OCI-LY1 (cell line): Measurements from ENCODE around the gene PRR5L.

ENCODE experiments used
- H2AFZ ChIP-seq: fragments of 200-600 bp; sonication (generic), shearing (Covaris generic); 2 replicates; pipeline ENCODE4 v1.6.0; 2014; ENCODE audit warnings: antibody characterized with exemption, mild to moderate bottlenecking, low read length
- H3F3A ChIP-seq: fragments of 200-600 bp; sonication (generic), shearing (Covaris generic); 2 replicates; pipeline ENCODE4 v1.6.0; 2014; ENCODE audit warnings: mild to moderate bottlenecking, antibody characterized with exemption, low read length, moderate library complexity; ENCODE audit not compliant: insufficient read depth
- H3K27ac ChIP-seq: fragments of 200-600 bp; sonication (generic); 2 replicates; pipeline ENCODE4 v1.5.1; 2014; ENCODE audit warnings: low read length, mixed run types, mild to moderate bottlenecking, low read depth; ENCODE audit not compliant: poor library complexity, severe bottlenecking
- H3K27me3 ChIP-seq: fragments of 200-600 bp; sonication (generic); 2 replicates; pipeline ENCODE4 v1.6.0; 2014; ENCODE audit warnings: antibody characterized with exemption, mild to moderate bottlenecking, low read length, moderate library complexity; ENCODE audit not compliant: insufficient read depth
- H3K36me3 ChIP-seq: fragments of 200-600 bp; sonication (generic); 2 replicates; pipeline ENCODE4 v1.6.1; 2014; ENCODE audit warnings: mild to moderate bottlenecking, antibody characterized with exemption, low read length, moderate library complexity, mixed read lengths; ENCODE audit not compliant: insufficient read depth
- H3K4me1 ChIP-seq: fragments of 200-600 bp; sonication (generic); 2 replicates; pipeline ENCODE4 v1.5.1; 2014; ENCODE audit warnings: mild to moderate bottlenecking, low read length, moderate library complexity; ENCODE audit not compliant: insufficient read depth, severe bottlenecking
- H3K4me2 ChIP-seq: fragments of 200-600 bp; sonication (generic), shearing (Covaris generic); 2 replicates; pipeline ENCODE4 v1.6.1; 2014; ENCODE audit warnings: low read length
- H3K4me3 ChIP-seq: fragments of 200-600 bp; sonication (generic); 2 replicates; pipeline ENCODE4 v1.5.1; 2014; ENCODE audit warnings: low read length, low read depth, mild to moderate bottlenecking, mixed read lengths; ENCODE audit not compliant: poor library complexity, severe bottlenecking
- H3K79me2 ChIP-seq: fragments of 200-600 bp; shearing (Covaris generic); 2 replicates; pipeline ENCODE4 v1.6.1; 2016; ENCODE audit warnings: mixed run types, low read length, mixed read lengths; ENCODE audit not compliant: insufficient read depth
- H3K9ac ChIP-seq: fragments of 200-600 bp; sonication (generic), shearing (Covaris generic); 2 replicates; pipeline ENCODE4 v1.6.1; 2014; ENCODE audit warnings: mild to moderate bottlenecking, low read length, mixed read lengths
- H3K9me2 ChIP-seq: fragments of 200-600 bp; sonication (generic), shearing (Covaris generic); 2 replicates; pipeline ENCODE4 v1.6.1; 2014; ENCODE audit warnings: low read depth, mild to moderate bottlenecking, low read length, mixed read lengths
- H3K9me3 ChIP-seq: fragments of 200-600 bp; shearing (Covaris generic); 2 replicates; pipeline ENCODE4 v1.6.1; 2014; ENCODE audit warnings: low read length, mixed read lengths
- H4K20me1 ChIP-seq: fragments of 200-600 bp; sonication (generic), shearing (Covaris generic); 2 replicates; pipeline ENCODE4 v1.6.0; 2016; ENCODE audit warnings: mild to moderate bottlenecking, low read length; ENCODE audit not compliant: insufficient read depth
- CTCF ChIP-seq: fragments of 200-600 bp; sonication (generic), shearing (Covaris generic); IDR thresholded peaks from 2 replicates; pipeline ENCODE4 v1.5.1; 2017; ENCODE audit warnings: mild to moderate bottlenecking, antibody characterized with exemption, low read length, moderate library complexity, mixed read lengths
- EZH2 ChIP-seq: fragments of 200-600 bp; sonication (generic), shearing (Covaris generic); IDR thresholded peaks from 2 replicates; pipeline ENCODE4 v1.8.0; 2017; ENCODE audit warnings: borderline replicate concordance, mixed run types, mild to moderate bottlenecking, antibody characterized with exemption, low read length, moderate library complexity, mixed read lengths

PRR5L gene

GRCh38 chr11:36501236-36501635 is 205.1 kb downstream of the PRR5L start:
- Histone ChIP-seq H3K9me2 (no peaks in the 10 kb centered on the region), H2AFZ (no peak overlapping the region), H3K9me3 (no peaks in the 10 kb centered on the region), H3K9ac (no peak overlapping the region), H3K36me3 (peaks cover 42% of the 10 kb centered on the region), H3K79me2 (0 out of 2 replicates have a peak, but pooled peaks cover 3% of the 10 kb centered on the region), H3K4me2 (no peak overlapping the region), H3K4me1 (no peaks in the 10 kb centered on the region), H3K27ac (no peak overlapping the region), H3K4me3 (no peak overlapping the region), H4K20me1 (no peaks in the 10 kb centered on the region), H3F3A (no peaks in the 10 kb centered on the region), H3K27me3 (no peaks in the 10 kb centered on the region)
- no peak for TF ChIP-seq EZH2
- no peak for TF ChIP-seq CTCF

GRCh38 chr11:36507824-36508489 is 211.9 kb downstream of the PRR5L start:
- Histone ChIP-seq H2AFZ (no peak overlapping the region), H3F3A (no peaks in the 10 kb centered on the region), H3K9me3 (no peaks in the 10 kb centered on the region), H3K36me3 (no peaks in the 10 kb centered on the region), H3K4me1 (peaks cover 19% of the 10 kb centered on the region), H3K4me3 (peak overlapping the region; percentile 93), H3K4me2 (peak overlapping the region; percentile 93), H3K9me2 (no peaks in the 10 kb centered on the region), H3K9ac (peak overlapping the region; percentile 75; the same call in 1 of the 2 replicates), H3K79me2 (peaks cover 20% of the 10 kb centered on the region), H3K27ac (peak overlapping the region; percentile 31), H3K27me3 (no peaks in the 10 kb centered on the region), H4K20me1 (peaks cover 3% of the 10 kb centered on the region; the same call in 1 of the 2 replicates)
- TF ChIP-seq EZH2: no peak

GRCh38 chr11:36508743-36509142 is 212.7 kb downstream of the PRR5L start:
- Histone ChIP-seq H3K9ac (peak overlapping the region; percentile 75), H3K36me3 (no peaks in the 10 kb centered on the region), H3K4me3 (peak overlapping the region; percentile 93), H3K9me3 (no peaks in the 10 kb centered on the region), H3K4me1 (peaks cover 19% of the 10 kb centered on the region), H3K79me2 (peaks cover 20% of the 10 kb centered on the region), H3F3A (no peaks in the 10 kb centered on the region), H4K20me1 (peaks cover 3% of the 10 kb centered on the region; the same call in 1 of the 2 replicates), H3K9me2 (no peaks in the 10 kb centered on the region), H3K27me3 (no peaks in the 10 kb centered on the region), H3K4me2 (peak overlapping the region; percentile 93), H3K27ac (peak overlapping the region; percentile 31), H2AFZ (no peak overlapping the region)
- no peak for TF ChIP-seq CTCF
- no peak for TF ChIP-seq EZH2

- no peaks in the 10 kb centered on the region for H3K27me3 ChIP-seq
- H2AFZ ChIP-seq: 0 out of 2 replicates have a peak overlapping the region, but pooled peaks have one; percentile 82
- H3K4me2 ChIP-seq: peak overlapping the region; percentile 93
- H3K27ac ChIP-seq: peak overlapping the region; percentile 31
- peaks cover 3% of the 10 kb centered on the region; the same call in 1 of the 2 replicates for H4K20me1 ChIP-seq
- H3K79me2 ChIP-seq: peaks cover 20% of the 10 kb centered on the region
- H3K9me3 ChIP-seq: no peaks in the 10 kb centered on the region
- H3K4me1 ChIP-seq: peaks cover 19% of the 10 kb centered on the region
- peak overlapping the region; percentile 75 for H3K9ac ChIP-seq
- no peaks in the 10 kb centered on the region for H3K9me2 ChIP-seq
- H3F3A ChIP-seq: no peaks in the 10 kb centered on the region
- H3K36me3 ChIP-seq: no peaks in the 10 kb centered on the region
- peak overlapping the region; percentile 93 for H3K4me3 ChIP-seq
- TF ChIP-seq EZH2 (no peak), CTCF (no peak)
These were observed 213.1 kb downstream of the PRR5L start for GRCh38 chr11:36509201-36509639.
